PC-3 (cell line): ENCODE measurements around the gene SMAD3. TPM values are rescaled to one million over a fixed set of nuclear protein-coding genes. Genes with fewer than 3 reads are reported as not detected.

Experiments
- ATAC-seq: fragments of 200-7000 bp; cut with Tn5 transposase; 2 replicates; pipeline ENCODE4 v1.9.1; 2020; ENCODE audit warnings: mild to moderate bottlenecking, moderate library complexity
- BruUV-seq: library from RNA; stranded (reverse); fragments of 400-500 nt; replicated peaks from 2 replicates; lab custom pipeline; 2021; lab: Mats Ljungman, UMichigan
- CTCF ChIA-PET: fragments of 300-600 bp; sonication (Branson Sonifier 250); formaldehyde crosslinking; loops from one replicate; lab custom pipeline; 2022; ENCODE audit warnings: antibody characterized with exemption; lab: Charles Lee
- POLR2A ChIA-PET: fragments of 300-600 bp; sonication (Branson Sonifier 250); formaldehyde crosslinking; loops from one replicate; lab custom pipeline; 2022; ENCODE audit warnings: antibody characterized with exemption; ENCODE audit not compliant: unreplicated experiment; lab: Charles Lee
- DNase-seq: peaks from one replicate; pipeline ENCODE4 v3.0.0-alpha.2; 2015
- H2AFZ ChIP-seq: fragments of 300-600 bp; sonication (generic); 2 replicates; pipeline ENCODE4 v1.6.0; 2016; ENCODE audit warnings: antibody characterized with exemption, low read length
- H3F3A ChIP-seq: fragments of 300-600 bp; sonication (generic); one replicate; pipeline ENCODE4 v1.6.0; 2017; ENCODE audit warnings: antibody characterized with exemption, low read length, control low read depth, mild to moderate bottlenecking; ENCODE audit not compliant: unreplicated experiment
- H3K27ac ChIP-seq: fragments of 300-600 bp; sonication (generic); 2 replicates; pipeline ENCODE4 v1.5.1; 2016; ENCODE audit warnings: mild to moderate bottlenecking, low read length
- H3K27me3 ChIP-seq: fragments of 300-600 bp; sonication (generic); 2 replicates; pipeline ENCODE4 v1.6.1; 2016; ENCODE audit warnings: low read length, mixed read lengths
- H3K36me3 ChIP-seq: fragments of 300-600 bp; sonication (generic); 2 replicates; pipeline ENCODE4 v1.6.1; 2016; ENCODE audit warnings: low read depth, mixed run types, low read length, mixed read lengths
- H3K4me1 ChIP-seq: fragments of 300-600 bp; sonication (generic); 2 replicates; pipeline ENCODE4 v1.5.1; 2016; ENCODE audit warnings: low read length; ENCODE audit not compliant: insufficient read depth
- H3K4me2 ChIP-seq: fragments of 300-600 bp; sonication (generic); 2 replicates; pipeline ENCODE4 v1.6.0; 2016; ENCODE audit warnings: low read length
- H3K4me3 ChIP-seq: fragments of 300-600 bp; sonication (generic); 2 replicates; pipeline ENCODE4 v1.5.1; 2016; ENCODE audit warnings: mild to moderate bottlenecking, low read length, mixed read lengths
- H3K79me2 ChIP-seq: fragments of 300-600 bp; sonication (generic); 2 replicates; pipeline ENCODE4 v1.6.1; 2017; ENCODE audit warnings: low read length, mixed read lengths
- H3K9ac ChIP-seq: fragments of 300-600 bp; sonication (generic); 2 replicates; pipeline ENCODE4 v1.6.0; 2016; ENCODE audit warnings: mild to moderate bottlenecking, low read length
- H3K9me2 ChIP-seq: fragments of 300-600 bp; sonication (generic); replicated peaks from 2 replicates; pipeline ENCODE4 v1.6.1; 2016; ENCODE audit warnings: mixed run types, low read length, mixed read lengths
- H3K9me3 ChIP-seq: fragments of 300-600 bp; sonication (generic); 2 replicates; pipeline ENCODE4 v1.6.1; 2016; ENCODE audit warnings: low read length, mixed read lengths
- H4K20me1 ChIP-seq: fragments of 300-600 bp; sonication (generic); 2 replicates; pipeline ENCODE4 v1.6.1; 2016; ENCODE audit warnings: low read length, mixed read lengths
- CTCF ChIP-seq: fragments of 300-600 bp; sonication (generic); conservative IDR thresholded peaks from 2 replicates; pipeline ENCODE4 v1.5.1; 2017; ENCODE audit warnings: antibody characterized with exemption, low read depth, mild to moderate bottlenecking, low read length
- EZH2 ChIP-seq: fragments of 300-600 bp; sonication (generic); IDR thresholded peaks from one replicate; pipeline ENCODE4 v1.6.1; 2017; ENCODE audit warnings: antibody characterized with exemption, mild to moderate bottlenecking, low read length; ENCODE audit not compliant: unreplicated experiment
- EZH2phosphoT487 ChIP-seq: fragments of 300-600 bp; sonication (generic); IDR thresholded peaks from 2 replicates; pipeline ENCODE4 v1.6.1; 2018; ENCODE audit warnings: mild to moderate bottlenecking, antibody characterized with exemption, low read length, borderline replicate concordance
- intact Hi-C: fragments of 100-400 bp; cut with micrococcal nuclease; formaldehyde crosslinking; loops from 2 replicates; pipeline ENCODE4 v1.9.0; 2023
- total RNA-seq: library from RNA; depleted of rRNA; stranded (reverse); fragments of >200 nt; gene quantifications from 2 replicates; pipeline ENCODE4 v1.2.3, GENCODE V29; 2014

Gene SMAD3
- total RNA-seq, 1 experiment from 2014 or later, result 75.6 TPM

GRCh38 chr15:67133026-67133425 lies 67.6 kb downstream of the SMAD3 start:
- ChIA-PET CTCF (no interaction called here), POLR2A (no interaction called here)
- Histone ChIP-seq H4K20me1 (no peaks in the 10 kb centered on the region), H2AFZ (no peak overlapping the region), H3K4me3 (no peak overlapping the region), H3K9me2 (no peaks in the 10 kb centered on the region), H3K9me3 (no peaks in the 10 kb centered on the region), H3K9ac (no peak overlapping the region), H3K36me3 (peaks cover 34% of the 10 kb centered on the region), H3K79me2 (peaks cover 99% of the 10 kb centered on the region), H3F3A (no peaks in the 10 kb centered on the region), H3K27me3 (no peaks in the 10 kb centered on the region), H3K27ac (peak overlapping the region; percentile 34), H3K4me2 (no peak overlapping the region), H3K4me1 (peaks cover 51% of the 10 kb centered on the region)
- ATAC-seq, result no peak
- DNase-seq, result no peak
- intact Hi-C loops, result no loop called here
- BruUV-seq, result no TSS peak
- TF ChIP-seq CTCF, result no peak

GRCh38 chr15:67133738-67134066 lies 68.3 kb downstream of the SMAD3 start:
- H3K27ac ChIP-seq, result peak overlapping the region; percentile 34
- peaks cover 48% of the 10 kb centered on the region for H3K4me1 ChIP-seq
- H4K20me1 ChIP-seq, result no peaks in the 10 kb centered on the region
- no peaks in the 10 kb centered on the region for H3K27me3 ChIP-seq
- ATAC-seq (no peak), DNase-seq (no peak)
- H2AFZ ChIP-seq, result no peak overlapping the region
- peaks cover 100% of the 10 kb centered on the region for H3K79me2 ChIP-seq
- H3K9ac ChIP-seq, result no peak overlapping the region
- POLR2A ChIA-PET, result no interaction called here
- no peak overlapping the region for H3K4me2 ChIP-seq
- H3K9me3 ChIP-seq, result no peaks in the 10 kb centered on the region
- BruUV-seq, result no TSS peak
- CTCF ChIA-PET, result no interaction called here
- intact Hi-C loops, result no loop called here
- no peak for TF ChIP-seq EZH2
- no peak for TF ChIP-seq CTCF
- no peak for TF ChIP-seq EZH2phosphoT487
- H3F3A ChIP-seq, result no peaks in the 10 kb centered on the region
- no peak overlapping the region for H3K4me3 ChIP-seq
- no peaks in the 10 kb centered on the region for H3K9me2 ChIP-seq
- peaks cover 37% of the 10 kb centered on the region for H3K36me3 ChIP-seq

GRCh38 chr15:67134067-67134838 lies 68.9 kb downstream of the SMAD3 start:
- Histone ChIP-seq H3K9me2 (no peaks in the 10 kb centered on the region), H3K4me3 (no peak overlapping the region), H3K4me1 (peaks cover 48% of the 10 kb centered on the region), H3K4me2 (no peak overlapping the region), H3K27ac (peak overlapping the region; percentile 34), H3K9ac (no peak overlapping the region), H3K27me3 (no peaks in the 10 kb centered on the region), H2AFZ (no peak overlapping the region), H4K20me1 (no peaks in the 10 kb centered on the region), H3K9me3 (no peaks in the 10 kb centered on the region), H3K36me3 (peaks cover 33% of the 10 kb centered on the region), H3K79me2 (peaks cover 100% of the 10 kb centered on the region), H3F3A (no peaks in the 10 kb centered on the region)
- TF ChIP-seq EZH2, result no peak
- no peak for TF ChIP-seq EZH2phosphoT487
- no peak for TF ChIP-seq CTCF
- ATAC-seq (no peak), DNase-seq (no peak)
- intact Hi-C loops, result no loop called here
- BruUV-seq, result no TSS peak
- ChIA-PET CTCF (no interaction called here), POLR2A (no interaction called here)
